Neural cell (in vitro differentiated cells): Measurements from ENCODE around the gene ZBTB21. TPM values are rescaled to one million over a fixed set of nuclear protein-coding genes. Genes with fewer than 3 reads are reported as not detected.

ENCODE experiments used
- H2AFZ ChIP-seq: fragments of 200-600, 300-800 bp; sonication (generic), shearing (Covaris generic); 2 replicates; pipeline ENCODE4 v1.6.0; 2014; ENCODE audit warnings: low read depth, mild to moderate bottlenecking, antibody characterized with exemption, low read length, moderate library complexity
- H3F3A ChIP-seq: fragments of 200-600 bp; shearing (Covaris generic); 2 replicates; pipeline ENCODE4 v1.6.1; 2016; ENCODE audit warnings: mild to moderate bottlenecking, moderate library complexity, mixed read lengths, antibody characterized with exemption, low read length; ENCODE audit not compliant: insufficient read depth, poor library complexity, severe bottlenecking
- H3K27ac ChIP-seq: fragments of 200-600, 300-800 bp; sonication (generic), shearing (Covaris generic); 2 replicates; pipeline ENCODE4 v1.5.1; 2014; ENCODE audit warnings: mild to moderate bottlenecking, low read length, moderate library complexity
- H3K27me3 ChIP-seq: fragments of 300-800, 200-600 bp; sonication (generic), shearing (Covaris generic); 2 replicates; pipeline ENCODE4 v1.6.0; 2014; ENCODE audit warnings: mild to moderate bottlenecking, low read depth, low read length, moderate library complexity; ENCODE audit not compliant: insufficient read depth
- H3K36me3 ChIP-seq: fragments of 300-800, 200-600 bp; sonication (generic), shearing (Covaris generic); 2 replicates; pipeline ENCODE4 v1.5.1; 2014; ENCODE audit warnings: mild to moderate bottlenecking, antibody characterized with exemption, low read length, moderate library complexity; ENCODE audit not compliant: insufficient read depth
- H3K4me2 ChIP-seq: fragments of 300-800, 200-600 bp; sonication (generic), shearing (Covaris generic); 2 replicates; pipeline ENCODE4 v1.6.0; 2014; ENCODE audit warnings: mild to moderate bottlenecking, low read length
- H3K4me3 ChIP-seq: fragments of 300-800, 200-600 bp; sonication (generic), shearing (Covaris generic); 2 replicates; pipeline ENCODE4 v1.5.1; 2014; ENCODE audit warnings: mild to moderate bottlenecking, low read length, moderate library complexity
- H3K79me2 ChIP-seq: fragments of 200-600 bp; shearing (Covaris generic); replicated peaks from 2 replicates; pipeline ENCODE4 v1.6.0; 2014; ENCODE audit warnings: mild to moderate bottlenecking, low read length, moderate library complexity; ENCODE audit not compliant: insufficient read depth
- H3K9ac ChIP-seq: fragments of 300-800, 200-600 bp; sonication (generic), shearing (Covaris generic); 2 replicates; pipeline ENCODE4 v1.6.1; 2016; ENCODE audit warnings: mild to moderate bottlenecking, low read length, mixed read lengths
- H3K9me2 ChIP-seq: fragments of 200-600 bp; shearing (Covaris generic); 2 replicates; pipeline ENCODE4 v1.6.1; 2016; ENCODE audit warnings: mild to moderate bottlenecking, low read length, mixed read lengths; ENCODE audit not compliant: insufficient read depth
- H3K9me3 ChIP-seq: fragments of 200-600, 300-800 bp; sonication (generic), shearing (Covaris generic); 2 replicates; pipeline ENCODE4 v1.6.1; 2016; ENCODE audit warnings: mild to moderate bottlenecking, mixed run types, low read length, moderate library complexity, mixed read lengths
- H4K20me1 ChIP-seq: fragments of 200-600 bp; shearing (Covaris generic); 2 replicates; pipeline ENCODE4 v1.6.1; 2016; ENCODE audit warnings: mild to moderate bottlenecking, mixed run types; ENCODE audit not compliant: insufficient read depth
- CTCF ChIP-seq: fragments of 450-650 bp; IDR thresholded peaks from 2 replicates; pipeline ENCODE4 v1.5.1; 2014; ENCODE audit warnings: antibody characterized with exemption, mild to moderate bottlenecking, moderate library complexity; ENCODE audit not compliant: poor library complexity, severe bottlenecking
- EP300 ChIP-seq: fragments of 450-650 bp; conservative IDR thresholded peaks from 2 replicates; pipeline ENCODE4 v1.6.1; 2014; ENCODE audit warnings: antibody characterized with exemption, mild to moderate bottlenecking, moderate library complexity; ENCODE audit not compliant: poor library complexity, severe bottlenecking
- EZH2 ChIP-seq: fragments of 200-600, 300-800 bp; shearing (Covaris generic), sonication (generic); IDR thresholded peaks from 2 replicates; pipeline ENCODE4 v1.6.1; 2014; ENCODE audit warnings: antibody characterized with exemption, low read length, borderline replicate concordance, mild to moderate bottlenecking; ENCODE audit not compliant: insufficient read depth, poor library complexity, severe bottlenecking
- MXI1 ChIP-seq: fragments of 450-650 bp; conservative IDR thresholded peaks from 2 replicates; pipeline ENCODE4 v1.6.1; 2014; ENCODE audit warnings: antibody characterized with exemption, mild to moderate bottlenecking; ENCODE audit not compliant: poor library complexity, severe bottlenecking
- POLR2AphosphoS5 ChIP-seq: IDR thresholded peaks from 2 replicates; pipeline ENCODE4 v1.6.1; 2012
- RAD21 ChIP-seq: fragments of 450-650 bp; conservative IDR thresholded peaks from 2 replicates; pipeline ENCODE4 v1.6.1; 2014; ENCODE audit warnings: antibody characterized with exemption, mild to moderate bottlenecking, moderate library complexity
- REST ChIP-seq: IDR thresholded peaks from 2 replicates; pipeline ENCODE4 v1.6.1; 2012; ENCODE audit warnings: borderline replicate concordance
- SMC3 ChIP-seq: fragments of 450-650 bp; conservative IDR thresholded peaks from 2 replicates; pipeline ENCODE4 v1.6.1; 2014; ENCODE audit warnings: antibody characterized with exemption, mild to moderate bottlenecking, moderate library complexity; ENCODE audit not compliant: poor library complexity
- TAF1 ChIP-seq: IDR thresholded peaks from 2 replicates; pipeline ENCODE4 v1.6.1; 2012; ENCODE audit warnings: low read depth
- polyA plus RNA-seq: library from polyadenylated mRNA; depleted of rRNA; stranded (reverse); fragments of >200 nt; gene quantifications from 2 replicates; pipeline ENCODE4 v1.2.3, GENCODE V29; 2014

ZBTB21 gene
- polyA plus RNA-seq, 1 donor from 2014 or later = 8.0 TPM

GRCh38 chr21:41943851-41944250 is 66.3 kb downstream of the ZBTB21 start:
- Histone ChIP-seq H3F3A (no peaks in the 10 kb centered on the region), H2AFZ (no peak overlapping the region), H3K4me2 (no peak overlapping the region), H4K20me1 (no peaks in the 10 kb centered on the region), H3K4me3 (no peak overlapping the region), H3K9me3 (no peaks in the 10 kb centered on the region), H3K27ac (no peak overlapping the region), H3K9ac (no peak overlapping the region), H3K27me3 (no peaks in the 10 kb centered on the region), H3K36me3 (no peaks in the 10 kb centered on the region), H3K9me2 (no peaks in the 10 kb centered on the region), H3K79me2 (no peaks in the 10 kb centered on the region)
- TF ChIP-seq TAF1 (no peak), MXI1 (no peak), EZH2 (no peak), EP300 (no peak), REST (no peak), RAD21 (no peak), SMC3 (no peak), CTCF (no peak), POLR2AphosphoS5 (no peak)

- Histone ChIP-seq H3K9ac (no peak overlapping the region), H3K4me3 (no peak overlapping the region), H3F3A (no peaks in the 10 kb centered on the region), H3K9me2 (no peaks in the 10 kb centered on the region), H4K20me1 (no peaks in the 10 kb centered on the region), H3K27ac (no peak overlapping the region), H3K27me3 (no peaks in the 10 kb centered on the region), H2AFZ (no peak overlapping the region), H3K4me2 (no peak overlapping the region), H3K9me3 (no peaks in the 10 kb centered on the region), H3K79me2 (no peaks in the 10 kb centered on the region), H3K36me3 (no peaks in the 10 kb centered on the region)
- TF ChIP-seq RAD21 = no peak
- no peak for TF ChIP-seq MXI1
- no peak for TF ChIP-seq CTCF
- TF ChIP-seq POLR2AphosphoS5 = no peak
- no peak for TF ChIP-seq TAF1
Measured at GRCh38 chr21:41942457-41942856, 67.7 kb downstream of the ZBTB21 start.
